Measurements from ENCODE around the gene PGC.

Gene PGC

GRCh38 chr6:41693281-41694240 lies 53.6 kb downstream of the PGC start:
- DNase-seq: no peak

- DNase-seq: no peak
Measured at GRCh38 chr6:41692730-41693129, 54.5 kb downstream of the PGC start.

GRCh38 chr6:41692080-41692675 lies 55.0 kb downstream of the PGC start:
- no peak for DNase-seq

GRCh38 chr6:41691426-41692079 lies 55.6 kb downstream of the PGC start:
- DNase-seq: no peak

- no peak for DNase-seq
Measured at GRCh38 chr6:41690541-41691330, 56.5 kb downstream of the PGC start.

- DNase-seq: no peak
Measured at GRCh38 chr6:41689171-41690008, 57.8 kb downstream of the PGC start.

GRCh38 chr6:41688256-41688965 lies 58.8 kb downstream of the PGC start:
- no peak for DNase-seq

- no peak for DNase-seq
Measured at GRCh38 chr6:41687501-41688175, 59.6 kb downstream of the PGC start.
